Stimulated activated CD4-positive, alpha-beta T cell treated with anti-CD3 and anti-CD28 coated beads, Interleukin-15, amount 100 ng/mL, for 24 hours (primary cell): Measurements from ENCODE around the gene BCL3.

Experiments
- DNase-seq: peaks from one replicate; pipeline ENCODE4 v3.0.0-alpha.2; 2020

The BCL3 gene

DNA sequence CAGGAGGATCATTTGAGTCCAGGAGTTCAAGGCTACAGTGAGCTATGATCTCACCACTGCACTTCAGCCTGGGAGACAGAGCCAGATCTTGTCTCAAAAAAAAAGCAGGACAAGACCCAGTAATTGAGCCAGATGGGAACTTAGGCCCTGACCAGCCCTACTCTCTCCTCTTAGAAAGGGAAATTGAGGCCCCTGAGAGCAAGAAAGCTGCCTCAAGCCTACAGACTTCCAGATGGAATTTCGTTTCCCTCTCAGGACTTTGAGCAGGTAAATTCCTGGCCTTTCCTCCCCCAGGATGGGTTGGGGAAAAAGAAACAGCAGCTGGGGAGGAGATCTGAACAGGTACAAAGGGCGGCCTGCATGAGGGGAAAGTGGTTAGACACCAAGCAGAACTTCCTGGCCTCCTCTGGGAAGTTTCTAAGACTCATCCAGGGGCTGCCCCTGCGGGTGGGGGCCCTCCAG is 3.6 kb upstream of the BCL3 start:
- DNase-seq: no peak

DNA sequence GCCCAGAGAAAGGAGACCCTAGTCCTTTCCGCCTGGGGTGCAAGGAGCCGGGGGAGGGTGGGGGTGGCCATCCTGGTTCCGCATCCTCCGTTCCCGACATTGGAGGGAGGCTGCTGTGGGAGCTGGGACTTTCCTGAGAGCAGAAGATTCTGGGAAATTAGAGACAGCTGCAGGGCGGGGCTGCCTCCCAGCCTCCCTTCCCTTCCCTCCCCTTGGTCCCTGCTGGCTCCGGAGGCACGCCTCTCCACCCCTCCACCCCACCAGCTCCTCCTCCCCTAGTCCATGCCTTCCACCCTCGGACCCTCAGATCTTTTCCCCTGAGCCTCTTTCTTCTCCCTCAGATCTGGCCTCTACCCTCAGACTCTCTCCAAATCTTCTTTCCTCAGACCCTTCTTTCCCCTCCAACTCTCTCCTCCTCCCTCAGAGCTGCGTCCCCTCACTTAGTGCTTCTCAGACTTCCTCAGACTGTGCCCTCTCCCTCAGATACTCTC is 3.1 kb upstream of the BCL3 start:
- DNase-seq: no peak

DNA sequence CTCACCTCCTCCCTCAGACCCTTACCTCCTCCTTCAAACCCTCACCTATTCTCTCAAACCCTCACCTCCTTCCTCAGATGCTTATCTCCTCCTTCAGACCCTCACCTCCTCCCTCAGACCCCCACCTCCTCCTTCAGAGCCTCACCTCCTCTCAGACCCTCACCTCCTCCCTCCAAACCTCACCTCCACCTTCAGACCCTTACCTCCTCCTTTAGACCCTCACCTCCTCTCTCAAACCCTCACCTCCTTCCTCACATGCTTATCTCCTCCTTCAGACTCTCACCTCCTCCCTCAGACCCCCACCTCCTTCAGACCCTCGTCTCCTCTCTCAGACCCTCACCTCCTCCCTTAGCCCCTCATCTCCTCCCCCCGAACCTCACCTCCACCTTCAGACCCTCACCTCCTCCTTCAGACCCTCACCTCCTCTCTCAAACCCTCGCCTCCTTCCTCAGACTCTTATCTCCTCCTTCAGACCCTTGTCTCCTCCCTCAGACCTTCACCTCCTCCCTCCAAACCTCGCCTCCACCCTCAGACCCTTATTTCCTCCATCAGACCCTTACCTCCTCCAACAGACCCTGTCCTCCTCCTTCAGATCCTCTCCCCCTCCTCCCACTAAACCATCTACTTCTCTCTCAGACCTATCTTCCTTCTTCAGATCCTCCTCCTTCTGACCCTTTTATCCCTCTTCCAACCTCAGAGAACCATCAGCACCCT is 2.5 kb upstream of the BCL3 start:
- DNase-seq: no peak

DNA sequence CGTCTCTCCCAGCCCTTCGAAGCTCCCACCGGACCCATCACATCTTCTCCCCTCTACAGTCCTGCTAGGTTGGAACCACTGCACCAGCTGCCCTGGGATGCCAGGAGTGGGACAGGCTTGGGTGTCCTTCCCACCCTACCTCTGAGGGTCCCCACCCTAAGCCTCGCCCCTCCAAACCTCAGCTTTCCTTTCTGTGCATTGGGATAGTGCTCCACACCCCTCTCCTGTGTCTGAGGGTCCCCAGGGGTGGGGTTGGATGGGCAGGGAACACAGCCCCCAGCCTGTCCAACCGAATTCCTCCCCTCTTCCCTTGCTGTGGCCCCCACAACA is 1.9 kb upstream of the BCL3 start:
- no peak for DNase-seq

DNA sequence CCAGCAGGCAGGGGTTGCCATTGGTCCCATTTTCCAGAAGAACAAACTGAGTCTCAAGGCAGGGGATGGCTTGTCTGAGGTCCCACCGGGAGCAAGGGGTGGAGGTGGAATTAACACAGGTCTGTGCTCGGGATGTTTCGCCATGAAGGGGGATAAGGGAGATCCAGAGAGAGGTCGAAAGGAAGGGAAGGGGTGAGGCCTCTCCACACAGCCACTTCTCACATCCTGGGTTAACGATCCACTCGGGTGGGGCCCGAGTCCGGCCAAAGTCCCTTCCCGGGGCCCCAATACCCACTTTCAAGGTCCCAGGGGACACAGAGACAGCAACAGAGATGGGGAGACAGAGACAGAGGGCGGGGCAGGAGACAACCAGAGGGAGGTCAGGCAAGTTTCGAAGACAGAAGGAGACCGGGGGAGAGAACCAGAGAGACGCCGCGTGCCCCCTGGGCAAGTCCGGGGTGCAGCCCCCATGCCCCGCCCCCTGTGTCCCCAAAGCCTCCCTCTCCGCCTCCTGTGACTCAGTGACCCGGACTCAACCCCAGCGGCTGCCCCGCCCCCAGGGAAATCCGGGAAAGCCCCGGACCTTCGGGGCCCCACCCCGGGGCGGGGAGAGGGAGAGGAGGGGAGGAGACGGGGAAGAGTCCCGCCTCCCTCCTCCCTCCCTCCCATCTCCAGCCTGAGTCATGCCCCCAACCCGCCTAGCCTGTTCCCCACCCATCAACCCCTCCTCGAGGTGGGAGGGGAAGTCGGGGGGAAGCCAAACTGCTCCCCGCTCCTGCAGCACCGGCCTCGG is 1.4 kb upstream of the BCL3 start:
- DNase-seq: peak; percentile 95

DNA sequence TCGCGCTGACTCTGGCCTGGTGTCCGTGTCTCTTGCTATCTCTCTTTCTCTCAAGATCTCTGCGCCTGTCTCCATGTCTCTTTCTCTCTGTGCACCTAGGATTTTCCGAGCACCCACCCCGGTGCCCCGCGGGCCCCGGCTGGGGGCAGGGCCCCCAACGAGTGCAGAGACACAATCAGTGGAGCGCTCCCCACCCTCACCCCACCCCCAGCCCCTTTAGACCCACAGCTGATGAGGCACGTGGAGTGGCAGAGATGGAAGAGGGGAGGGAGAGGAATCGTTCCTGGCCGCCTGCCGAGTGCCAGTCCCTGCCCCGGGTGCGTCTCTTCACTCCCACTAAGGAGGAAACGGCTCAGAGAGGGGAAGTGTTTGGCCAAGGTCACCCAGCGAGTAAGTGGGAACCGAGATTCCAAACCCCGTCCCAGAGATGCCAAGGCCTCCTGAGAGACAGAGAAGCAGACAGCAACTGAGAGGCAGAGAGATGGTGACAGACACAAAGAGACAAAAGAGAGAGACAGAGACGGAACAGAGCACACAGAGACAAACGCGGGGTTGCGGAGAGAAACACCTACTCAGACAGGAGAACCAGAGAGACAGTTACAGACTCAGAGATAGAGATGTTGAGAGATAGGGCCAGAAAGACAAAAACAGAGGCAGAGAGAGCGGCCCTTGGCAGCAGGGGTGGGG is 626 bp upstream of the BCL3 start:
- DNase-seq: no peak

DNA sequence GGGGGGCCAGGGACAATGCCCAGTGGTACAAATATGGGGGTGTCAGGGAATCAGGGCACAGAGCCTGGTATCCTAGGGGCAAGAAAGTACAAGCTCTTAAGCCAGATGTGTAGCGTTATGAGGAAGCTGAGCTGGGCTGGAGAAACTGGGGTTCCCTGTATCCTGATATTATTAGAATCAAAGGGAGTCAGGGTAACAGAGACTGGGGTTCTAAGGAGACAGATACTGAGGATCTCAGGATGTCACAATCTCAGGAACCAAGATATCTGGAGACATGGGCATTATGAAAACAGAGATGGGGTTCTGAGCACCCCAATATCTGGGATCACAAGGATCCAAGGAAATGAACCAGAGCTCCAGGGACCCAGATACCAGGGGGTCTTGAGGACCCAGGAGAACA is 784 bp downstream of the BCL3 start:
- DNase-seq: no peak

DNA sequence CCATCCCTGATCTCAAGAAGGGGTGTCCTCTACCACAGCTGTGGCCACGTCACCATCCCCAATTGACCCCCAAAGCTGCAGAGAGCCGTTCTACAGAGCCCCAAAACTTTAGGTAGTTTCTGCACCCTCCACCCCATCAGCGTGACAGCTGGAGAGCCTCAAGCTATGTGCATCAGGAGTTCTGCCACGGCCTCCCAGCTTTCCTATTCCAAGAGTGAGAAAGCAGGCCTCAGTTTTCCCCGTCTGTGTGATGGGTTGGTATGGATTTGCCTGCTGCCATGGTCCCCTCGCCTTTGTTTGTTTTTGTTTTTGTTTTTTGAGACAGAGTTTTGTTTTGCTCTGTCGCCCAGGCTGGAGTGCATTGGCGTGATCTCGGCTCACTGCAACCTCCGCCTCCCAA is 1.5 kb downstream of the BCL3 start:
- DNase-seq: no peak

DNA sequence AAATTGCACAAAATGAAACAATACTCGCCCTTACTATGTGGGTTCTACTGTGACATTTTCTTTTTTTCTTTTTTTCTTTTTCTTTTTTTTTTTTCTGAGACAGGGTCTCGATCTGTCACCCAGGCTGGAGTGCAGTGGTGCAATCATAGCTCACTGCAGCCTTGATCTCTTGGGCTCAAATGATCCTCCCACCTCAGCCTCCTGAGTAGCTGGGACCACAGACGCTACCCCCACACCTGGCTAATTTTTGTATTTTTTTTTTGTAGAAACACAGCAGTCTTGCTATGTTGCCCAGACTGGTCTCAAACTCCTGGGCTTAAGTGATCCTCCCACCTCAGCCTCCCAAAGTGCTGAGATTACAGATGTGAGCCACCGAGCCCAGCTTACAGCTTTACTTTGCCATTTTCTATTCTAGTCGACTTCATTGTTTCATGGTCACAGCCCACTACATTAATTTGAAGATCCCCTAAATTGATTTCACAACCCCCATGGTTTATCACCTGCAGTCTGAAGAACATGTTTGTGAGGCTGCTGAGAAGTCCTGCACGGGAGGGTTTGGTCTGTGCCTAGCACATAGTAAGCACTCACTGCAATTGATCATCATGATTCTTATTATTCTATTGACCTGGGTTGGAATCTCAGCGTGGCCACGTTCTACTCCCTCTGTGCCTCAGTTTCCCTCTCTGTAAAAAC is 3.8 kb downstream of the BCL3 start:
- no peak for DNase-seq

DNA sequence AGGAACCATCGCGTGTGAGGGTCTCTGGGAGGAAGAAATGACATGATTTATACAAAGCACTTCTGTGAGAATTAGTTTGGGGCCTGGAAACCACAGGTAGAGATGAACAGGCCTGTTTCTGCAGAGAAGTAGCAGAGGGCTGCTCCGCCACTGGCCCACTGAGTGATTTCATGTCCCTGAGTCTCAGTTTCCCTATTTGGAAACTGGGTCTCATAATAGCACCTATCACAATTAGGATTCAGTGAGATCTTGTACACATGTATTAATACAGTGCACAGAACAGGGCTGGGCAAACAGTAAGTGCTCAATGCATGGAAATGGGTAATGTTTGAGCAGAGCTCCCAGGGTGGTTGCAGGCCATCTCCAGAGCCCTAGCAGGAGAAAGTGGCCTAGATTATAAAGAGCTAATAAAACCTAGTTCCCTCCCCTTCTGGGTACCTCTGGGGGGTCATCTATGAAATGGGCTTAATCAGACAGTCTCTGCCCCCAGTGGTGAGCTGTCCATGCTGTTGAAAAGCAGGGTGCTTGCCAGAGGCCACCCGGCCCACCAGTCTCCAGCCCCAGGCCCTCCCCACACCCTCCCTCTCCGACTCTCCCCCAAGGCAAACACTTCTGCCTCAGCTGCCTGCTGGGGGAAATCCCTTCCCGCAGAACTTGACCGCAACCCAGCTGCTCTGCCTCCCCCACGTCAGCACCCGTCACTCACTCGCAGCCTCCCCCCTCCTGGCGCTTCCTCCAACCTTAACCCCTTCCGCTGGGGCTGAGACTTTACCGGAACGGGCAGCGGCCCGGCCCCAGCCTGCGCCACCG is 4.5 kb downstream of the BCL3 start:
- peak; percentile 97 for DNase-seq

DNA sequence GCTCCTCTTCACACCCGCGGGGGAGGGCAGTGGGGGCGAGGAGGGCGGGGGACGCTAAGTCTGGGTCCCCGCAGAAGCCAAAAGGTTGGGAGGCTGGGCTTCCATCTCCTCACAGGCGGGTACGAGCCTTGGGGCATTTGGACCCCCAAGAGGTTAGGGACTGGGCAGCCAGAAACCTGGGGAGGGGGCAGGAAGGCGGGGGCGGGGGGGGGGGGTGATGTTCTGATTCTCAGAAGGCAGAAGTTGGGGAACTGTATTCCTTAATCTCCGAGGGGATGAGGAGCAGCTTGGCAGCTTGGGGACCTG is 5.1 kb downstream of the BCL3 start:
- no peak for DNase-seq

DNA sequence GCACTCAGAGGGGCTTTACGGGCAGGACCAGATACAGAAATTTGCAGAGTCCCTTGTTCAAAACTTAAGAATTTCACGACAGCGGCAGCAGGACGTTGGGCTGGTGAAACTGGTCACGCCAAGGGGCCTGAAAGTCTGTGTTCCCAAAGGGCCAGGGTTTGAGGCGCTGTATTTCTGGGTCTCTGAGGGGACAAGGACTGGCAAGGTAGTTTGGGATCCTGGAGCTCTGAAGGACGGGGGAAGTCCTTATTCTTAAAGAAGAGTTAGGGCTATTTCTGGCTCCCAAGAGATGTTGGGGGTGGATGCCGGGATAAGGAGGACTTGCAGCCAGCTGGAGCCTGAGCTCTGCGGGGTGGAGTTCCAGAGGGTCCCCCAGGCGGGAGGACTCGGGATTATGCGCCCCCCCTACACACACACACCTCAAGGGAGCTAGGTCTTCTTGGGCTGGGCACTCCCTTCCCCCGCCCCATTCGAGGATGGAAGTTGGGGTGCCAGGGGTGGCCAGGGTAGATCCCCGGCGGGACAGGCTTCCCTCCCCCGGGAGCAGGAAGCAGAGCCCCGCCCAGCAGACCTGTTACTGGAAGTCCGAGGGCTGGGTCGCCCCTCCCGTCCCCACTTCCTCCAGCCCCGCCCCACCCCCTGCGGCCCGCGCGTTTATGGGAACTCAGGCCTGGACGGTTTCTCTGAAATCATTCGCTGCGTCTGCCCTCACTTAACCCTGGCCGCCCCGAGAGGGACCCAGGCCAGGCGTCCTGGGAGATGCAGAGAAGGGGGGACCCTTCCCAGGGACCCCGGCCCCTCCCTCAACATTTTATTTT is 5.6 kb downstream of the BCL3 start:
- peak; percentile 95 for DNase-seq

DNA sequence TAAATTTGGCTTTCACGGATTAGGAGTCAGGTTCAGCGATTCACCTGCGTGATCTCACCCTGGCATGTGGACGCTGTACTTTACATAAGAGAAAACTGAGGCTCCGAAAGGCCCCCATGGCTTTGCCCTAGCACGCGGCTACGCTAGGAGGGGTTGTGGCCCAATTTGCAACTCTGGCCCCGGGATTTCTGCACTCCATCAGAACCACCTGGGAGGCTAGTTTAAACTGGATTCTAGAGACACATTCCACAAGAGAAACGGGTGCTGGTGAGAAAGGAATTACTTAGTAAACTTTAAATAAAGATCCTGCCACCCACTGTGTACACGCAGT is 6.2 kb downstream of the BCL3 start:
- DNase-seq: no peak

DNA sequence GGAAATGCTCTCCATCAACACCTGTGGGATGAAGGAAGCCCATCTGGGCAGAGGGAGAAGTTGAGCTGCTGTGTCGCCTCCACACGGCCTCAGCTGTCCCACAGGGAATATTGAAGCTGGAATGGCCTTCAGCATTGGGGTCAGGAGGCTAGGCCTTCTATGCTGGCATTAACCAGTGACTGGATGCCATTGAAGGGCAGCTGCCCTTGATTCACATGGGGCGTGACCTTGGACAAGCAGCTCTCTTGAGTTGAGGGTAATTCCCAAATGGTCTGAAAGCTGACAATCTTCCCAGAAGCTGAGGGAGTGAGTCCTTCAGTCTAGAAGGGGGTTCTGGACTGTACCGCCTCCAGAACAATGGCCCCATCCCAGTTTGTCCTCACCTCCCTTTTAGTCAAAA is 6.7 kb downstream of the BCL3 start:
- no peak for DNase-seq

DNA sequence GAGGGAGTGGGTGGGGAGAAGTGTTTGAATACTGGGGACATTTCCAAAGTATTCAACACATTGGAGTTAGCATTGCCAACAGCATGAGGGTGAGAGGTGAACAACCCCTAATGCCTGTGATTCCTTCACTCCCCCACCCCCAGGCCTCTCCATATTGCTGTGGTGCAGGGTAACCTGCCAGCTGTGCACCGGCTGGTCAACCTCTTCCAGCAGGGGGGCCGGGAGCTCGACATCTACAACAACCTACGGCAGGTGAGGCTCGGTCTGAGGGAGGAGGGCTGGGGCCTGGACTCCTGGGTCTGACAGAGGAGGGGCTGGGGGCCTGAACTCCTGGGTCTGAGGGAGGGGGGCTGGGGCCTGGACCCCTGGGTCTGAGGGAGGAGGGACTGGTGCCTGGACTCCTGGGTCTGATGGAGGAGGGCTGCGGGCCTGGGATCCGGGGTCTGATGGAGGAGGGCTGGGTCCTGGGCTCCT is 7.6 kb downstream of the BCL3 start:
- no peak for DNase-seq

DNA sequence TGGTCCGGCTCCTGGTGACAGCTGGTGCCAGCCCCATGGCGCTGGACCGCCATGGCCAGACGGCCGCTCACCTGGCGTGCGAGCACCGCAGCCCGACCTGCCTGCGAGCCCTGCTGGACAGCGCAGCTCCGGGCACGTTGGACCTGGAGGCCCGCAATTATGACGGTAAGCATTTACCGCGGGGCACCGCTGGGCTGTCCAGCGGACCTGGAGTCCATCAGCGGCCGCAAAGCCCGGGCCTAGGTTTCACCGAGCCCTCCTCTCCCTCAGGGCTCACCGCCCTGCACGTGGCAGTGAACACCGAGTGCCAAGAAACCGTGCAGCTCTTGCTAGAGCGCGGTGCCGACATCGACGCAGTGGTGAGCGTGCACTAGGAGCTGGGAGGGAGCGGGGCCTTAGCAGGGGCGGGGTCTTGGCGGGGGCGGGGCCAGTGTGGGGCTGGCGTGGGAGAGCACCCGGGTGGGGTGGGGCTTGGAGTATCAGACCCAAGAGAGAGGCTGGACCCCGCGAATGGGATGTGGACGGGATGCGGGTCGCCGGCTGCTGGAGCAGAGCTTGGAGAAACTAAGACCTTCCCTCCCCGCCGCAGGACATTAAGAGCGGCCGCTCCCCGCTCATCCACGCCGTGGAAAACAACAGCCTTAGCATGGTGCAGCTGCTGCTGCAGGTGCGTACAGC is 8.7 kb downstream of the BCL3 start:
- no peak for DNase-seq

DNA sequence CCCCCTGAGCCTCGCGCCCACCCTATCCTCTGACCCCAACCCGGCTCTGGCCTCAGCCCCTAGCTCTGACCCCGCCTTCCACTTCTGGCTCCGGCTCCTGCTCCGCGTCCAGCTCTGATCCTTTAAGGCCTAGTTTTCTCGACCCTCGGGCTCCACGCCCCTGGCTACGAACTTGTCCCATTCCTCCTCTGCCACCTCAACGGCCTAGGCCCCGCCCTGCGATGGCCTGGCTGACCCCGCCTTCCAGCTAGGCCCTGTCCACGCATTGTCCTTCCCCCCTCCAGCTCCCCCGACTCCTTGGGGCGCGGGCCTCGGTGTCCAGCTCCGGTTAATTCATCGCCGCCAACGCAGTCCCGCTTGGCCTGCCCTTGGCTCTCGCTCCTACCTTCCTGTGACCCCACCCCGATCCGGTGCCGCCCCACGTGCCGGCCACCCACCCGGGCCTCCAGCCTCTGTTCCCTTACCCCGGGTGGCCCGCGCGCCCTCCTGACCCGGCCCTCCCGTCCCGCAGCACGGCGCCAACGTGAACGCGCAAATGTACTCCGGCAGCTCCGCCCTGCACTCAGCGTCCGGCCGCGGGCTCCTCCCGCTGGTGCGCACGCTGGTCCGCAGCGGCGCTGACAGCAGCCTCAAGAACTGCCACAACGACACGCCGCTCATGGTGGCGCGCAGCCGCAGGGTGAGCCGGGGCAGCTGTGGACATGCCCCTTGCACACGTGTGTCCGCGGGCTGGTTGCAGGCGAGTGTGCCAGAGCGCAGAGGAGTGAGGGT is 9.4 kb downstream of the BCL3 start:
- DNase-seq: no peak

DNA sequence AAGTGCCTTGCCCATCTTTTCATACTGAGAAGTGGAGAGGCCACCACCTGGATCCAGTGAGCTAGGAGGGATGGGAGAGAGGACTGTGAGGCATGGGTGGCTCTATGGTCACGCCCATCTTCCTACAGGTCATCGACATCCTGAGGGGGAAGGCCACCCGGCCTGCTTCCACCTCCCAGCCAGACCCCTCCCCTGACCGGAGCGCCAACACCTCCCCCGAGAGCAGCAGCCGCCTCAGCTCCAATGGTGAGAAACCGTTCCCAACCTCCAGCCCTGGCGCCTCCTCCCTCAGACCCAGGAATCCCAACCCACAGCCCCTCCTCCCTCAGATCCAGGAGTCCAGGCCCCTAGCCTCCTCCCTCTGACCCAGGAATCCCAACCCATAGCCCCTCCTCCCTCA is 10.1 kb downstream of the BCL3 start:
- no peak for DNase-seq

DNA sequence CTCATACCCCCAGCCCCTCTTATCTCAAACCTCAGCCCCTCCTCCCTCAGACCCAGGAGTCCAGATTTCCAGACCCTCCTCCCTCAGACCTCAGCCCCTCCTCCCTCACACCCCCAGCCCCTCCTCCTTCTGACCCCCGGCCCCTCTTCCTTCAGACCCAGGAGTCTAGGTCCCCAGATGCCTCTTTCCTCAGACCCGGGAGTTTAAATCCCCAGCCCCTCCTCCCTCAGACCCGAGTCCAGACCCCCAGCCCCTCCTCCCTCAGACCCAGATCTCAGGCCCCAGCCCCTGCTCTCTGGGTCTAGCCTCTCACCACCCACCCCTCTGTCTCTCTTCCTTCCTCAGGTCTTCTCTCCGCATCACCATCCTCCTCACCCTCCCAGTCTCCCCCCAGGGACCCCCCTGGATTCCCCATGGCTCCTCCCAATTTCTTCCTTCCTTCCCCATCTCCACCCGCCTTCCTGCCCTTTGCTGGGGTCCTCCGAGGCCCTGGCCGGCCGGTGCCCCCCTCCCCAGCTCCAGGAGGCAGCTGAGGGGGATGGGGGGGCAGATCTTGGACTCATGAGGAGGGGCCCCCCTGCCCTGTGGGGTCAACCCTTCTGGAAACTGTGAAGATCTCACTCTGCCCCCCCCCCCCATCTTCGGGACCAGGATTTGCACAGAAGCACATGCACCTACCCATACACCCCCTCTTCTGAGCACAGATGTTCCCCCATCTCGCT is 10.7 kb downstream of the BCL3 start:
- no peak for DNase-seq

DNA sequence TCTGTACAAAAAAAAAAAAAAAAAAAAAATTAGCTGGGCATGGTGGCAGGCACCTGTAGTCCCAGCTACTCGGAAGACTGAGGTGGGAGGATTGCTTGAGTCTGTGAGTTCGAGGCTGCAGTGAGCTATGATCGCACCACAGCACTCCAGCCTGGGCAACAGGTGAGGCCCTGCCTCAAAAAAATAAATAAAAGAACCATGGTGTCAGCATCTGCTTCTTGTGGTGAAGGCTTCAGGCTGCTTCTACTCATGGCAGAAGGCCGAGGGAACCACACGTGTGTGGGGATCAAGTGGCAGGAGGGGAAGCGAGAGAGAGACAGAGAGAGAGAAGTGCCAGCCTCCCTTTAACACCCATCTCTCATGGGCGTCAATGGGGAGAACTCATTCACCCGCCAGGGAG is 13.5 kb downstream of the BCL3 start:
- DNase-seq: no peak
